Midbrain (tissue), 1 donor: ENCODE results near the gene NTN1.

ENCODE experiments used
- DNase-seq: peaks from one replicate; lab custom pipeline; 2025; lab: John Stamatoyannopoulos, UW

The NTN1 gene

DNA sequence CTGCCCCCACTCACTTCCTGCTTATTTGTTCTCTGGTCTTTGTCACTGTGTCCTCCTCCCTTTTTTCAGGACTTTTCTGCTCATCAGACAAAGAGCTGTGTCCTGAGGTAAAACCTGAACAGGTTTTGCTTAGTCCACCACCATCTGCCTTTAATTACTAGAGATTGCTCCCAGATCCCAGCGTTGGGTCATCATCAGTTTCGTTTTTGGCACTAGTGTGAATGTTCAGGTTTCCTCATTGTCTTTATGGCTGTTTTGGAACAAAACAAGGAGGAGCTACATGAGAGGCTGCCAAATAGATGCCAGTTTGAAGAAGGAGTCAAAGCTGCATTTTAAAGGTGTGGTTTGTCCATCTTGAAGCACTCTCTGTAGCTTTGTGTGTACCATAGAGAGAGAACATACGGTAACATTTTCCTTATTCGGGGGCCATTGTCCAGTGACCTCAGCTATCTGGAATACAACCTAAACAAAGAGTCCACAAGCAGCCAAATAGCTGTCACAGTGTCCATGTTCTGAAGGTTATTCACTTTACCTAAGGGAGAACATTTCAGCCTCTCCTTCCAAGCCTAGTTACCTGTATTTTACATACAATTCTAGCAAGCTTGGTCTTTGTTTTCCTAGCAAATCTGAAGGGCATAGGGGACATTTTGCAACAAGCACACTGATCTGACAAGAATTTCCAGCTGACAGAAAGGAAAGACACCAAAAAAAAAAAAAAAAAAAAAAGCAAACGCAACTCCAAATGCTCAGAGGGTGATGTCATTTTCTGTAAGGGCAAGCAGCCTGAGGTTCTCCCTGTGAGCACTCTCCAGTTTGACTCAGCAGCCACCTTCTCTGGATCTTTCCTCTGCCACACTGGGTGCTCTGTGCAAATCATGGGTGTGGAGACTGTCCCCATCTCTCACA lies 196.1 kb downstream of the NTN1 start:
- no peak for DNase-seq

DNA sequence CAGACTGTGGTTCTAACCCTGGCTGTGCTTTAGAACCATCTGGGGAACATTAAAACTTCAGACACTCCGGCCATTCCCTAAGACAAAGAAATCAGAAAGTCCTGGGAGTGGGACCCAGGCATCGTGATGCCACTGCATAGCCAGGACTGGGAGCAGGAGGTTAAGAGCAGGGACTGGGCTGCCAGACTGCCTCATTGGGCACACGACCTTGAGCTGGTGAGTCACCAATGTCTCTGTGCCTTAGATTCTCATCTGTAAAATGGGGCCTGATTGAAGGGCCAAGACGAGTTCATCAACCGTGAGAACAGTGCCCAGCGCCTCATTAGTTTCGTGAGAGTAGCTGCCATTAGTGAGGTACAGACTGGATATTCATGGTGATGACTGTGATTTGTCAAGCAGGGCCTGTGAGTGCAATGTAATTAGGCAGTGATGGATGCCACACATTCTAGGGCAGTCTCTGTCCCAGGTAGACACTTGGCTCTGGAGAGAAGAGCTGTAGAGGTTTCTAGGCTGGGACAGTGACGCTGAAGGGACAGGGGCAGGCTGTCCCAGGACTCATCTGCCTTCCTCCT lies 196.8 kb downstream of the NTN1 start:
- DNase-seq: no peak

GRCh38 chr17:9218911-9219310 lies 197.6 kb downstream of the NTN1 start:
- no peak for DNase-seq

DNA sequence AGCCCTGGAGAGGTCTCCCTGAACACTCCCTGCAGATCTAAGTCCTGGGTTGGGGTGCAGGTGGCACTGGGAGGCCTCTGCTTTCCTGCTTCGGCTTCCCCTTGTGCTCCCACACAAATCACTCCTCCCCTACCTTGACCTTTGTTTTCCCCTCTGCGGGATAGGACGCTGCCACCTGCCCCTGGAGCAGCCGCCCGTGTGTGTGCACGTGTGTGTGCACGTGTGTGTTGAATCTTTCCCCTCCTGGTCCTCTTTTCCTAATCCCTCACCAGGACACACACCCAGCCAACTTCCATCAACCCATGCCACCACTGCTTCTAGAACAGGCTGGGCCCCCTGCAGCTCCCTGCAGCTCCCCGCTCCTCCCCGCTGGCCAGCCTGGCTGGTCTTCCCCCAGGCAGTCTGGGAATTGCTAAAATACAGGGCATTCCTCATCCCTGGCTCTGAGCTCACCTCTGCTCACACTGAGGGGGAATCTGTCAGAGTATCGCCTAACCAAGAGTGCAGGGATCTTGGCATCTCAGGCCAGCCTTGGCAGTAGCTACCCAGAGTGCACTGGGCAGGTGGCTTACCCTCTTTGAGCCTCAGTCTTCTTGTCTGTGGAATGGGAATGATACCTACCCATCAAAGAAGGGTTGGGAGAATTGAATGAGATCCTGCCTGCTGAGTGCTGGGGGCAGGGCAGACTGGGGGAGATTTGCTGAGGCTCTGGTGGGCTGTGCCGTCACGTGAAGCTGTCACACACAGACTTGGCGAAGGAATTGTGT lies 198.5 kb downstream of the NTN1 start:
- DNase-seq: no peak

- no peak for DNase-seq
Measured at GRCh38 chr17:9220398-9221146, 199.3 kb downstream of the NTN1 start.

DNA sequence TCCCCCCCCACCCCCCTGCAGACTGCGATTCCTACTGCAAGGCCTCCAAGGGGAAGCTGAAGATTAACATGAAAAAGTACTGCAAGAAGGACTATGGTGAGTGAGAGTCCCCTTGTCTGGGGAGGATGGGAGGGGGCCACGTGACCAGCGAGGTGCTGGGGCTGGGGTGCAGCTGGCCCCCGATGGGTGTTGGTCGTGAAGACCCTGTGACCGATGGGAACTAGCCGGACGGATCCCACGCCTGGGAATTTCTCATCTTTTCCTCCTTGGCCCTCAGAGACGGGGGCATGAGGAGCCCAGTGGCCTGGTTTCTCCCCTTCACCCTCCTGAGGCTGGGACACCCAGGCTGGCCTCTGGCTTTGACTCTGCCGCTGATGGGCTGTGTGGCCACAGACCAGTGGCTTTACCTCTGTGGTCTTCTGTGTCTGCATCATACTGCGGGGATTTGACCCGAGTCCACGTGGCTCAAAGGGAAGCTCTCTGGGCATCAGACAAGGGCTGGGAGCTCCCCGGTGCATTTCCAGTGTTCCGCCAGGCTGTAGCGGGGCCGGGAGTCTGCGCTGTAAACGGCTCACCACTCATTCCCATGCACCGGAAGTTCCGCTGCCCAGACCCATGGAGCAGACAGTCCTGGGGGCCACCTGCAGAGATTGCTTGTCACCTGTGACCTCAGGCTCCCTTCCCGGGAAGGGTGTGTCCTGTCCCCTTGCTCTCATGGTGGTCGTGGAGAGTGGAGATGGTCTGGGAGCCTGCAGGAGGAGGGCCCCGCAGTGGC lies 200.0 kb downstream of the NTN1 start:
- DNase-seq: no peak

- no peak for DNase-seq
Measured at GRCh38 chr17:9221922-9222180, 200.5 kb downstream of the NTN1 start.

DNA sequence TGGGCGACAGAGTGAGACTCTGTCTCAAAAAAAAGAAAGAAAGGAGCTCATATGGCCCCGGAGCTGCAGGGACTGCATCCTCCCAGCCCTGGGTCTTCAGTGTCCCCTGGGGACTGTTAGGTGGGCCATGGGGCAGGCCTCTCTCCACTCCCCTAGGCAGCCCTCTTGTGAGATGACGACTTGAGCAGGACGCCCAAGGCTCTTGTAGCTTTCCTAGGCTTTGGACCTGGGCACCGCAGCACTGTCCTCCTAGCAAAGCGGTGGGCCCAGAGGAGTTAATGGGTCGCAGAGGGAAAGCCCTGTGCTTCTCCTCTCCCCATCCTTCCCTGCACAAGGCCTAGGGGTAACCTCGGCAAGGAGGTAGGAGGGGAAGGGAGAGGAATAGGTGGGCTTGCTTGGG lies 202.2 kb downstream of the NTN1 start:
- no peak for DNase-seq

GRCh38 chr17:9224485-9224884 lies 203.2 kb downstream of the NTN1 start:
- DNase-seq: no peak

GRCh38 chr17:9225305-9226101 lies 204.2 kb downstream of the NTN1 start:
- DNase-seq: no peak

GRCh38 chr17:9226130-9226793 lies 205.0 kb downstream of the NTN1 start:
- DNase-seq: no peak

DNA sequence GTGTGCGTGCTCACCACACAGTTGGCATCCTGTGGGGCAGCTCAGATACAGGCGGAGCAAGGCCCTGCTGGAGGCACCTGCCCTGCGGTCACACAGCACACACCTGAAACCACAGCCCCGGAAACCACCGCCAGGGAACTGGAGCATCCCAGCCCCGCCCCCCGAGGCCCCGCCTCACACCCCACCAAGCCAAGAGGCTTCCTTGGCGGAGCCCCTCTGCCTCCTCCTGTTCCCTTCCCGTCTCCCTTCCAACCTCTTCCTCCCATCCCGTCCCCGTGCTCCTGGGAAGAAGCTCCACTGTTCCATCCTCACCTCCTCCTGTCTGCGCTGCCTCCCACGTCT lies 205.5 kb downstream of the NTN1 start:
- DNase-seq: no peak

DNA sequence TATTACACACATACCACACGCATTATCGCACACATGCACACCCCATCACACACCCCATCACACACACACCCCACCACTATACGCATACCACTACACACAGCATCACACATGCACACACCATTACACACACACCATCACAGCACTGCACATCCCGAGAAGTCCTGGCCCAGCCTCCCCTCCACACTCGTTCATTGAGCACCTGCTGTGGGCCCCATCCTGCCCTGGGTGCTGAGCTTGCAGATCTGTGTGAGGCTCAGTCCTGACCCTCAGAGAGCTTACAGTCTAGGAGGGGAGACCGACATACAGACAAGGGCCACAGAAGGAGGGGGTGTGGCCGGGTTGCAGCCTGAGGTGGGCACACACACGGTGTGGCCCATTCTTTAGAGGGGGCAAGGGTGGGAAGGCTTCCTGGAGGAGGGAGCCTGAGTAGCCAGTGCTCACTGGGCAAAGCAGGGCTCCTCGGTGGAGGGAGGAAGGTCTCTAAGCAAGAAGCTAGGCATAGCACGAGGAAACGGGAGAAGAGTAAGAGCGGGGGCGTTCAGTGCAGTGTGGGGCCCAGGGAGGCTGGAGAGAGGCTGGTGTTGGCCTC lies 206.6 kb downstream of the NTN1 start:
- DNase-seq: no peak

DNA sequence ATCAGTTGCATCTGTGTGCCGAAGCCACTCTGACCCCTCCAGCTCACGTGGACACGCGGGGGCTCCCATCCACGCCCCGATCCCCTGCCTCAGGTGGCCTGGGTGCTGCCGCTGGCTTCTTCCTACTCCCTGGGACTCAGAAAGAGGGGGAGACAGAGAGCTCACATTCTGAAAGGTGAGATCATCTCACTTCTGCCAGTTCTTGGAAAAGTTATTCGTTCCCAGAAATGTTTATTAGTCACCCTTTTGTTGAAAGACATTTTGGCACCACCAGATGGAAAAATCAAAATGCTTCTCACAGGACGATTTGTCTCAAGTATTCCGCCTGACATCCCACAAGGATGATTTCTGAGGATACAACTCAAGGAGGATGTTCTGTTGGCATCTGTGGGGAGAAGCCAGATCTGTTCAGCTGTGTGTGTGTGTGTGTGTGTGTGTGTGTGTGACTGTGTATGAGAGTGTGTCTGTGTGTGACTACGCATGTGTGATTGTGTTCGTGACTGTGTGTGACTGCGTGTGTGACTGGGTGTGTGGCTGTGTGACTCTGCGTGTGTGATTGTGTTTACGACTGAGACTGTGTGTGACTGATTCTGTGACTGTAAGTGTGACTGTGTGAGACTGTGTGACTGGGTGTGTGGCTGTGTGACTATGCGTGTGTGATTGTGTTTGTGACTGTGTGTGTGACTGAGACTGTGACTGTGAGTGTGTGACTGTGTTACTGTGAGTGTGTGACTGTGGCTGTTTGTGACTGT lies 207.3 kb downstream of the NTN1 start:
- no peak for DNase-seq

DNA sequence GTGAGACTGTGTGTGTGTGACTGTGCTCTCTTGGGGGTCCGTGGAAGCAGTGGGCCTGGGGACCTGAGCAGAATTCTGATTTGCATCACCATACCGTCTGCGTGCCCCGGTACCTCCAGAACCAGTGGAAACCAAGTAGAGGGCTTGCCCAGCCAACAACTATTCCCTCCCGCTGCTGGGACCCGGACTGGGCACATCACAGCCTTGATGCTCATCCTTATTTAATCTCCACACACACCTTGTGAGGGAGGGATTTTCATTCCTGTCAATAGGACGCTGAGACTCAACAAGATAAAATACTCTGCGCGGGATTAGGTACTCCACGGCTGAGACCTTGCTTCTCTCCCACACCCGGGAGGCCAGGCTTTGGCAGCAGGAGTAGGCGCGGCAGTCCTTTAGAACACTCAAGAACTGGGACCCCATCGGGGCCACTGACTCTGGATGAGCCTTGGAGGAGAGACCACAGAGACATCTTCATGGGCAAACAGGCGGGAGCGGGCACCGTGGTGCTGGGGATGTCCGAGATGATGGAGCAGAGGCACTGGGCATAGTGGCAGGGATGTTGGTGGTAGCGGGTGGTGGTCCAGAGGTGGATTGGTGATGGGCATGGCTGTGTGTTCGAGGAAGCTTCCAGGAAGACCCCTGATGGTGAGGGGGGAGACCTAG lies 208.0 kb downstream of the NTN1 start:
- no peak for DNase-seq

DNA sequence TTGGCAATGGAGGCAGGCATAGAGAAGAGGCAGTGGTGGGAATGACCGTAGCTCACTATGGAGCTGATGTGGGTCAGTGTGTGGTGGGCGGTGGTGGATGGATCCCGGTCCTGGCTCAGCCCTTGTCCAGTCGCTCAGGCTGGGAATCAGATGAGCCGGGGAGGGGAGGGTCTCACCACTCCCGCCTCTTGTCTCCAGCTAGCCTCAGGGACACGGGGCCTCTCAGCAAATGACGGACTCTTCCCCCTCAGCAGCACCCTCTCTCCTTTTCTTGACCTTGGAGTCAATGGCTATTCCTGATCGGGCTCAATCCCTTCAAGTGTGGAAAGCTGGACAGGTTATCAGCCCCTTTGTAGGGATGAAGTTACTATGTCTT lies 208.5 kb downstream of the NTN1 start:
- no peak for DNase-seq

GRCh38 chr17:9230346-9230745 lies 209.0 kb downstream of the NTN1 start:
- no peak for DNase-seq

DNA sequence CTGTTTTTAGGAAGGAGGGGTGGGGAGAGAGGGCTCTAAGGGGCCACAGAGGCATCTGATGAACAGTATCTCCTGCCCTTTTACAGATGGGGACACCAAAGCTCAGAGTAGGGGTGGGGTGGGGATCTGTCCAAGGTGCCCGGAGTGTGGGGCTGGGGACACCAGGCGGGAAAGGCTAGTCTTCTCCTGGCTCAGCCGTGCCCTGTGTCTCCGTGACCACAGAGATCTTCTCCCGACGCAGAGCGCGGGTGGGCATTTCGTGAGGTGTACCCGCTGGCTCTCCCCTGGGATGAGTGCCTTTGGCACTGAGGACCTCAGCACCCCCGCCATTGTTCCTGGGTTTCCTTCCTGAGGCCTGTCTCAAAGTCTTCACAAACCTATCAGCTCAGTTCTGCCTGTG lies 209.6 kb downstream of the NTN1 start:
- DNase-seq: no peak
